Neural crest cell (in vitro differentiated cells): ENCODE measurements around the gene HSD3B2. TPM values are rescaled to one million over a fixed set of nuclear protein-coding genes. Genes with fewer than 3 reads are reported as not detected.

Source experiments
- DNase-seq: peaks from one replicate; pipeline ENCODE4 v3.0.0; 2021; ENCODE audit warnings: low read depth, mixed read lengths, low spot score
- H3K27ac Mint-ChIP-seq: one replicate; pipeline ENCODE4 v1.8.0; 2021; ENCODE audit warnings: mild to moderate bottlenecking, mixed read lengths; ENCODE audit not compliant: unreplicated experiment
- H3K27me3 Mint-ChIP-seq: 2 replicates; pipeline ENCODE4 v1.8.0; 2021; ENCODE audit warnings: low read depth, mild to moderate bottlenecking, mixed read lengths
- H3K36me3 Mint-ChIP-seq: 2 replicates; pipeline ENCODE4 v1.8.0; 2021; ENCODE audit warnings: low read depth, mild to moderate bottlenecking, mixed read lengths
- H3K4me1 Mint-ChIP-seq: 2 replicates; pipeline ENCODE4 v1.8.0; 2021; ENCODE audit warnings: mixed read lengths
- H3K4me3 Mint-ChIP-seq: one replicate; pipeline ENCODE4 v1.8.0; 2021; ENCODE audit warnings: mild to moderate bottlenecking, mixed read lengths
- H3K9me3 Mint-ChIP-seq: 2 replicates; pipeline ENCODE4 v1.8.0; 2021; ENCODE audit warnings: mixed read lengths
- total RNA-seq: library from RNA; stranded (reverse); gene quantifications from 2 replicates; pipeline ENCODE4 v1.2.1, GENCODE V29; 2021
- TF ChIP-seq, protein P1 (sequence below): fragments of 200-600 bp; sonication (generic); conservative IDR thresholded peaks from 2 replicates; pipeline ENCODE4 v1.5.0; 2021; ENCODE audit warnings: antibody characterized with exemption, mild to moderate bottlenecking

The HSD3B2 gene
- total RNA-seq, 1 donor from 2014 or later, result not detected

DNA sequence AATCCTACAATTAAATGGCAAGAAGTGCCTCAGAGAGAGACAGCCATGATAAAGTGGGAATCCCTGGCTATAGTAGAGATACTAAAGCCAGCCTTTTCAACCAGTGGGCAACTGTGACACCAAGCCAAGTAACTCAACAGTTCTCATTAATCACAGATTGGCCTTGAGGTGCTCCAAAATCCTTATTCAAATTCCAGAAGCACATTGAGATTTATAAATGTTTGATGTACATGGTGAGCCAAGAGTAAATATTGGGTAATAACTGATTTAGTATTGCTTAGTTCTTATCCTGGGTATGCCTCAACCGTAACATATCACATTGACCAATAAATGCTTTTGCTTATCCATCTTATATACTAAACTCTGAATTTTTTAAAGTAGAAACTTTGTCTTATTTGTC lies 29.3 kb upstream of the HSD3B2 start:
- no peak for DNase-seq
- H3K36me3 Mint-ChIP-seq, result no peaks in the 10 kb centered on the region
- TF ChIP-seq, protein P1, sequence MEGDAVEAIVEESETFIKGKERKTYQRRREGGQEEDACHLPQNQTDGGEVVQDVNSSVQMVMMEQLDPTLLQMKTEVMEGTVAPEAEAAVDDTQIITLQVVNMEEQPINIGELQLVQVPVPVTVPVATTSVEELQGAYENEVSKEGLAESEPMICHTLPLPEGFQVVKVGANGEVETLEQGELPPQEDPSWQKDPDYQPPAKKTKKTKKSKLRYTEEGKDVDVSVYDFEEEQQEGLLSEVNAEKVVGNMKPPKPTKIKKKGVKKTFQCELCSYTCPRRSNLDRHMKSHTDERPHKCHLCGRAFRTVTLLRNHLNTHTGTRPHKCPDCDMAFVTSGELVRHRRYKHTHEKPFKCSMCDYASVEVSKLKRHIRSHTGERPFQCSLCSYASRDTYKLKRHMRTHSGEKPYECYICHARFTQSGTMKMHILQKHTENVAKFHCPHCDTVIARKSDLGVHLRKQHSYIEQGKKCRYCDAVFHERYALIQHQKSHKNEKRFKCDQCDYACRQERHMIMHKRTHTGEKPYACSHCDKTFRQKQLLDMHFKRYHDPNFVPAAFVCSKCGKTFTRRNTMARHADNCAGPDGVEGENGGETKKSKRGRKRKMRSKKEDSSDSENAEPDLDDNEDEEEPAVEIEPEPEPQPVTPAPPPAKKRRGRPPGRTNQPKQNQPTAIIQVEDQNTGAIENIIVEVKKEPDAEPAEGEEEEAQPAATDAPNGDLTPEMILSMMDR, result no peak
- no peaks in the 10 kb centered on the region for H3K4me1 Mint-ChIP-seq
- no peak overlapping the region for H3K27ac Mint-ChIP-seq
- H3K27me3 Mint-ChIP-seq, result no peaks in the 10 kb centered on the region
- H3K9me3 Mint-ChIP-seq, result no peaks in the 10 kb centered on the region
- H3K4me3 Mint-ChIP-seq, result no peak overlapping the region

DNA sequence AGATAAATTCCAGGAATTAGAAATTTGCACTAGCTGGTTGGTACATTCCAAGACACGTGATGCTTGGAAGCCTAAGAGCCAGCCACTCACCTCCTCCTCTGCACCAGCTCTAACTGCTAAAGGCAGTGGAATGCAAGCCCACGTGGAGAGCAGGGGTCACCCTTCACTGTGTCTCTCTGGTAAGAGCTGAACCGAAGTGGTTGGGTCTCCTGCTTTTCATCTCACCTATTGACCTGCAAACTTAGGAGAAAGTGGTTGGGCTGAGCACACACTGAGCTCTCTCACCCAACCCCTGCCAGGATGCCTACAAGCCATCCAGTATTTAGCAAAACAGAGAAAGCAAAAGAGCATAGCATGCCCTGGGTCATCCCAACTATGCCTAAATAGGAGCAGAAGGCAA lies 27.1 kb upstream of the HSD3B2 start:
- no peak overlapping the region for H3K4me3 Mint-ChIP-seq
- DNase-seq, result no peak

DNA sequence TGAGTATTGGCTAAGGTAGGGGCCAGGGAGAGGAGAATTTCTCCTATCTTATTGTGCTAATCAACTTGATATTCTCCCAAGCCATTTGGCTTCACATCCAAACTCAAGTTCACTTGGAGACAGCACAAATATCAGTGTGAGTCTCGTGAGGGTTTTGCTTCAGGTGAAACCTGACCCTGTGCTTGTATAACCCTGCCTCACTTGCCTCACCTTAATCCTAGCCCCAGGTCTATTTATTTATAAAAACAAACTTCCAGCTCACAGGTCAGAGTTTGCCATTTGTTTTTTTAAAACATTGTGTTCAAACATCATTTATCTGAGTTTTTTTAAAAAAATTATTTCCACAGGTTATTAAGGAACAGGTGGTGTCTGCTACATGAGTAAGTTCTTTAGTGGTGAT lies 26.5 kb upstream of the HSD3B2 start:
- no peak for DNase-seq
- Mint-ChIP-seq H3K4me3 (no peak overlapping the region), H3K36me3 (no peaks in the 10 kb centered on the region), H3K27me3 (no peaks in the 10 kb centered on the region), H3K27ac (no peak overlapping the region), H3K4me1 (no peaks in the 10 kb centered on the region), H3K9me3 (no peaks in the 10 kb centered on the region)
- TF ChIP-seq, protein P1, result no peak

More for the DNA sequence above, 27.1 kb upstream of the HSD3B2 start:
- Mint-ChIP-seq H3K27me3 (no peaks in the 10 kb centered on the region), H3K9me3 (no peaks in the 10 kb centered on the region), H3K36me3 (no peaks in the 10 kb centered on the region), H3K27ac (no peak overlapping the region), H3K4me1 (no peaks in the 10 kb centered on the region)
- TF ChIP-seq, protein P1, result no peak

DNA sequence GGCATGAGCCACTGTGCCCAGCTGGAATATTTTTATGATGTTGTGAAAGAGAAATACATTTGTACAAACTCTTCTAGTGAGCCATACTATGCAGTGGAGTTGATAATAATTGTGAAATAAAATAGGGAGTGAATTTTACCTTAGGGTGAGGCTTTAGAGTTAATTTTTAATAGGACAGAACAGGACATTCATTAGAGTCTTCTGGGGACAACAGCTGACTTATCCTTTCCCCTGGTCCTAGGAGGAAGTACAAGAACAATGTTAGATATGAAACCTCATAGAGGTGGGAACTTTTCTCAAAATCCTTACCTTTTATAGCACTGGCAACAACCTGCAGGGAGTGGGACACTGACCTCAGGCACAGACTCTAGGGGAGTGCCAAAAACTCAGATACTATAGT lies 24.4 kb upstream of the HSD3B2 start:
- H3K36me3 Mint-ChIP-seq, result no peaks in the 10 kb centered on the region
- H3K4me3 Mint-ChIP-seq, result no peak overlapping the region
- H3K9me3 Mint-ChIP-seq, result peaks cover 3% of the 10 kb centered on the region
- H3K27ac Mint-ChIP-seq, result no peak overlapping the region
- no peak for DNase-seq
- TF ChIP-seq, protein P1, result no peak
- no peaks in the 10 kb centered on the region for H3K27me3 Mint-ChIP-seq
- H3K4me1 Mint-ChIP-seq, result no peaks in the 10 kb centered on the region

DNA sequence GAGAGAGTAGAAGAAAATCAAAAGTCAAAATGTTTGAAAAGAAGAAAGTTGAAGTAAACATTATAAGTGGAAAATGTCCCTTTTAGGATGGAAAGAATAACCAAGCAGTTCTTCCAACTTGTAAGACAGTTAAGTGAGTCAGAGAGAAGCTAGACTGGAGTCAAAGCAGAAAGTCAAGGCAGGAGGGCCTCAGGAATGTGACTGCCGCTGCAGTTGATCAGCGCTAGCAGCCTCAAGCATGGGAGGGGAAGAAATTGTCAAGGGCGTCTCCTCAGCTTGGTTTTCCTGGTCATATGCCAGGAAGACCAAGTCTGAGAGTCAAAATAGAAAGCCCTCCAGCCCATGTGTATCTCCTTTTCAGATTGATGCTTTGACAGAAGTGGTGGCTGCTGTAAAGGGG lies 23.2 kb upstream of the HSD3B2 start:
- Mint-ChIP-seq H3K4me1 (no peaks in the 10 kb centered on the region), H3K9me3 (peaks cover 3% of the 10 kb centered on the region), H3K4me3 (no peak overlapping the region), H3K27ac (no peak overlapping the region), H3K36me3 (no peaks in the 10 kb centered on the region), H3K27me3 (no peaks in the 10 kb centered on the region)
- TF ChIP-seq, protein P1, result no peak
- DNase-seq, result no peak

DNA sequence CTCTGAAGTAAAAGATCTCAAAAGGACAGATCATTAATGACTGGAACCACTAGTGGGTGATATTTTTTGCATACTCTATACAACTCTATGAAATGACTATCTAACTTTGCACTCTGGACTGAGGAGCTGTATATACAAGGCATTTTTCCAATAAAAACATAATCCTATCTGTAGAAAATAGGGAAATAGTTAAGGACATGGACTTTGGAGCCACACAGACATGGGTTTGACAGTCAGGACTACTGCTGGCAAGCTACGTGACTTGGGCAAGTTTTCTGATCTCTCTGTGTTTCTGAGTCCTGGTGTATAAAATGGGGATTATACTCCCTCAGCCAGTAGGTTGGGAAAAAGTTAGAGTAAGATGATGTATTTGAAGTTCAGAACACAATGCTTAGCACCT lies 20.9 kb upstream of the HSD3B2 start:
- no peaks in the 10 kb centered on the region for H3K4me1 Mint-ChIP-seq
- no peak for DNase-seq
- H3K36me3 Mint-ChIP-seq, result no peaks in the 10 kb centered on the region
- H3K9me3 Mint-ChIP-seq, result peaks cover 3% of the 10 kb centered on the region
- H3K4me3 Mint-ChIP-seq, result no peak overlapping the region
- H3K27ac Mint-ChIP-seq, result no peak overlapping the region
- no peaks in the 10 kb centered on the region for H3K27me3 Mint-ChIP-seq
- TF ChIP-seq, protein P1, result no peak
